Stimulated activated CD8-positive, alpha-beta memory T cell treated with anti-CD3 and anti-CD28 coated beads, Interleukin-4, amount 100 ng/mL, for 4 hours (primary cell): ENCODE results near the gene WDR18.

Source experiments
- DNase-seq, 2 donors: peaks; one replicate each; pipeline ENCODE4 v3.0.0-alpha.2; 2020; ENCODE audit warnings: low read depth in 2 of 2, low spot score in 1 of 2

Gene WDR18

GRCh38 chr19:991174-991931 is 7.2 kb downstream of the WDR18 start:
- DNase-seq, result no peak

- no peak for DNase-seq
These were observed 8.0 kb downstream of the WDR18 start for GRCh38 chr19:991932-992669.

- DNase-seq, result no peak
These were observed 8.5 kb downstream of the WDR18 start for GRCh38 chr19:992670-993055.

GRCh38 chr19:993361-993830 is 9.3 kb downstream of the WDR18 start:
- no peak for DNase-seq

GRCh38 chr19:993831-994393 is 9.8 kb downstream of the WDR18 start:
- no peak for DNase-seq

GRCh38 chr19:994516-994915 is 10.4 kb downstream of the WDR18 start:
- DNase-seq, result no peak

- DNase-seq, result no peak
These were observed 11.1 kb downstream of the WDR18 start for GRCh38 chr19:995051-995827.

GRCh38 chr19:996051-996838 is 12.1 kb downstream of the WDR18 start:
- peak in 1 of 2 donors; percentile 64 for DNase-seq

- no peak for DNase-seq
These were observed 13.9 kb downstream of the WDR18 start for GRCh38 chr19:998064-998463.

GRCh38 chr19:999379-999719 is 15.2 kb downstream of the WDR18 start:
- DNase-seq, result no peak

- DNase-seq, result peak in 1 of 2 donors; percentile 32
These were observed 15.9 kb downstream of the WDR18 start, which contains the start of gene GRIN3B for GRCh38 chr19:1000095-1000494. GRIN3B (plus strand) TSS chr19:1000419; CDS start chr19:1000438, 19 bp downstream.

- DNase-seq, result no peak
These were observed 16.7 kb downstream of the WDR18 start for GRCh38 chr19:1000591-1001537.

GRCh38 chr19:1001538-1002166 is 17.5 kb downstream of the WDR18 start:
- peak; percentile 30 to 62 for DNase-seq

- DNase-seq, result no peak
These were observed 18.5 kb downstream of the WDR18 start for GRCh38 chr19:1002600-1002999.

GRCh38 chr19:1003283-1003682 is 19.1 kb downstream of the WDR18 start:
- DNase-seq, result no peak

- DNase-seq, result no peak
These were observed 20.2 kb downstream of the WDR18 start for GRCh38 chr19:1004204-1004802.

GRCh38 chr19:1004803-1005664 is 20.9 kb downstream of the WDR18 start:
- DNase-seq, result no peak
